Endothelial cell of hepatic sinusoid (primary cell): ENCODE measurements around the gene FGF1.

Source experiments
- in situ Hi-C: cut with HindIII; loops from 2 replicates; pipeline ENCODE4 v1.10.0; 2017; ENCODE audit warnings: low sequenced_read_pairs

FGF1 gene

DNA sequence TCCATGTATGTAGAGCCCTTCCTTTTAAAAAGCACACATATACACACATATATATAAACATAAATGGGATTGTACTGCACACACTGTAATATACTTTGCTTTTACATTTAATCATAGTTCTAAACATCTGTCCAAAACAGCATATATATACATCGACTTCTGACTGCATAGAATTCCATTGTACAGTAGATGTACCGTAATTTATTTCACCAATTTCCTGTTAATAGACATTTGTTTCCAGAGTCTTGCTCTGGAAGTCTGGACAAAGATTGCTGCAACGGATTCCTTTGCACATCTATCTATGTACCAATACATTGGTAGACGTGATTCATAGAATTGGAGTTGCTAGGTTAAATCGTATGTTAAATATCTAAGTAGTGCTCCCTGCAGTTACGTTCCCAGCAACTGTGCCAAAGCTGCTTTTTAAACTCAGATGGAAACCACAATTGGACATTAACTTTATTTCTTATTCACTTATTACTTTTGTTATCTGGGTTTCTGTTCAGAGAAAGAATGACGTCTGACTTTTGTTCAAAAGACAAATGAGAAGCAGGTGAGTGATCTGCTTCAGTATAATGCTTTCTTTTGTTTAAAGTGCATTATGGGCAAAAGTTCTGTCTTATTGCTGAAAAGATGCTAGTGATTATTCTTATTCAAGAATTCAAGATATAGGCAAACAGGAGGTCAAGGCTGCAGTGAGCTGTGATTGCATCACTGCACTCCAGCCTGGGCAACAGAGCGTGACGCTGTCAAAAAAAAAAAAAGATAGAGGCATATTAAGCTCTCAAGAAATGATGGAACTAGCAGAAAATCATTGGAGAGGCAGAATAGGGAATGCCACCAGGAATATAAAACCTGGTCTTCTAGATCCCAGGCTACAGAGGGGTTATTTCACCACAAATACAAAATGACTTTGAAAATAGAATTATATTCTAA, 138.2 kb downstream of the FGF1 start:
- in situ Hi-C loops = loop anchor here (5.0 to 10.0 kb wide), 10 partner anchors 35 to 573 kb away; partner anchors contain the start of gene GNPDA1

DNA sequence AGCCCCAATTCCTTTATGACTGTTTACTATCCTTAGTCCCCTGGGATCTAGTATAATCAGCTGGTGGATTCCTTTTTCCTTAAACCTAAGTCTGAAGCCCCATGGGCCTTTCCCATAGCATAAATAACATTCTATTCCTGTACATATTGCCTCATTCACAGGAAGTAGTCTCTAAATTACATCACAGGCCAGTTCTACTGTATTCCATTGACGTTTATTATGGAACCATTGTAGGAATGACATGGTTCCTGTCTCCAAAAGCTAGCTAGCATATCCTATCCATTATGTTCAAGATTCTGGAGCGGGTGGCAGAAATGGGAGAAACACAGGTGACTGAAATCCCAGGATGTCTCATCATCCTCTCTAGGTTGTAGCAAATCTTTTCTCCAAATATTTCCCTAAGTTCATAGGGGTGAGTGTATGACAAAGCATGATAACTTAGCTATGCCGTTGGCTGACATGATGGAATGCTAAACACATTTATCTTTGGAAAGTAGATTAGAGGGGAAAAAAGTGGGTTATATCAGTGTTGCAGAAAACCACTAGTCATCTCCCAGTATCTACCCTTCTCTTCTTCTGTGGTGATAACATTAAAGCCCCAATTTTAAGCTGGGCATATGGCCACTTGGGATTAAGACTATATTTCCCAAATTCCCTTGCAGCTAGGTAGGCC, 140.1 kb downstream of the FGF1 start:
- in situ Hi-C loops = loop anchor here (5.0 to 10.0 kb wide), 10 partner anchors 37 to 571 kb away; partner anchors contain the start of gene GNPDA1

DNA sequence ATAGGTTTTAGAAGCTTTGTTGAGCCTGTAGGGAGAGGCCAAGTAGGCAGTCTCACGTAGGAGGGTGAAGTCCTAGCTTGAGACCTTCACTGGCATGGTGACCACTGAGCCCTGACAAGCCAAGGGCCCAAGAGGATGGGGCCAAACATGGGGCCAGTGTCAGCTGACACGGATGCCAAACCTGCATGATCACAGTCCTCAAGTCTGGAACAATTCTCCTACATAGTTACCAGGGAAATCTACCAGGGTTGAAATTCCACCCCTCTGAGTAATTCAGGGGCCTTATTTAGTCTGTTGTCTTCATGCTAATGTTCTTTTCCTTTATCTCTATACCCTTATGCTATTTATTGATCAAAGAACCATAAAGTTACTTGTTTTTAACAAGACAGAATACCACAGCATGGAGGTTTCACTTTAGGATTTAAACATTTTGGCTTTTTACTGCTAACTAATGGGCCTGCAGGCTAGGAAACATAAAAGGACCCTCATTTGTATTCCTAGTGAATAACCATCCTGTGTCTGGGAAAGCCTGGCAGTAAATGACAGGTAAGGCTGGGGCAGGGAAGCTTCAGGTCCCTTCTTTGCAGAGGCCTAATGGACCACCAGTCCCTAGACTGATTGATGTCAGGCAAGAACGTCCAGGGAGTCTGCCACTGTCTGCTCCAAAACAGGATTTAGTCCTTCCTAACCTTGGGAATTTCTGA, 140.8 kb downstream of the FGF1 start:
- in situ Hi-C loops = loop anchor here (5.0 to 10.0 kb wide), 10 partner anchors 37 to 570 kb away; partner anchors contain the start of gene GNPDA1

DNA sequence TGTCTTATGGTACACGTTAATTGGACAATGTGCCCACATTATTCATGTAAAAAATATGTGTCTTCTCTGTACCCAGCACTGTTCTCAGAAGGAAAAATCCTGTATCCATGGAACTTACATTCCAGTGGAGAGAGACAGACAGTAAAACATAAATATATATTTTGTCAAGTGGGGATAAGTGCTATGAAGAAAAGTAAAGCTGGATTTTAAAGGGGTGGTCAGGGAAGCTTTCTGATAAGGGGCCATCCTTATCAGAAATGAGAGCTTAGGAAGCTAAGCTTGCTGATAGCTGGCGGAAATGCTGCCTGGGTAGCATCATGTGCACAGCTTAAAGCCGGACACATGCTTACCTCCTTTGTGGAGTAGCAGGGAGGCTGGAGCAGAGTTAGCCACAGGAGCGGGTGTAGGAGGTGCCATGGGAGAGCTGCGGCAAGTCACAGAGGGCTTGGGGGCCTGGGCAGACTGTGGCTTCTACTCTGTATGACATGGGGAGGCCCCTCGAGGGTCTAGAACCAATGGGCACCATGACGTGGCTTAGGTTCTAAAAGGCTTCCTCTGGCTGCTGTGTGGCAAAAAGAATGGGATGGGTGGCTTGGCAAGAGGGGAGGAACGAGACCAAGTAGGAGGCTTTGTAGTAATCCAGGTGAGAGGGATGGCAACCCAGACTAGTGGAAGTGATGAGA, 141.7 kb downstream of the FGF1 start:
- in situ Hi-C loops = loop anchor here (10.0 kb wide), 3 partner anchors 59 to 569 kb away; partner anchors contain the start of gene GNPDA1

DNA sequence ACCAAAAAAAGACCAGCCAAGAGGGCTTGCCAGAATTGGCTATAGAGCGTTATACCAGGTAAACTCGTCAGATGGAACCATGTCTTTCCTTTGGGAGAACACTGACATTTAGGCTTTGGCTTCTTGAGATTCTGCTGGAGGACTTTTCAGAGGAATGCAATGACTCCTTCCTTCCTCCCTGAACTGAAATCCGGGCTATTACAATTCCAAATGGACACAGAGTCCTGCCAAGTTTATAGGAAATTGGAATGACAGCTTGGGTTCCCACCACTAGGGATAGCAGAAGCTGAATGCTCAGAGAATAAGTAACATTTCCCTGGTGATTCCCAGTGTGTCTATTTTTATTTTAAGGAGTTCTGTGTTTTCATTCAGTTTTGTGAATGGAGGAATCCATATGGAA, 143.0 kb downstream of the FGF1 start:
- in situ Hi-C loops = loop anchor here (10.0 kb wide), 3 partner anchors 58 to 568 kb away; partner anchors contain the start of gene GNPDA1
